HCT116 (cell line): Measurements from ENCODE around the gene ADNP2. TPM values are rescaled to one million over a fixed set of nuclear protein-coding genes. Genes with fewer than 3 reads are reported as not detected.

Source experiments
- ATAC-seq: fragments of 200-7000 bp; cut with Tn5 transposase; 2 replicates; pipeline ENCODE4 v1.9.1; 2020; ENCODE audit warnings: mild to moderate bottlenecking, moderate library complexity
- BruUV-seq: library from RNA; stranded (reverse); fragments of 400-500 nt; replicated peaks from 2 replicates; lab custom pipeline; 2021; lab: Mats Ljungman, UMichigan
- CTCF ChIA-PET: fragments of 300-600 bp; sonication (Branson Sonifier 250); formaldehyde crosslinking; loops from one replicate; lab custom pipeline; 2021; ENCODE audit warnings: antibody characterized with exemption; lab: Charles Lee
- POLR2A ChIA-PET: fragments of 300-600, 350-600 bp; sonication (Branson Sonifier 250); formaldehyde crosslinking; loops from one replicate; lab custom pipeline; 2021; ENCODE audit warnings: antibody characterized with exemption; lab: Charles Lee
- RAD21 ChIA-PET, 2 experiments: fragments of 300-600 bp; sonication (Branson Sonifier 250); formaldehyde crosslinking; loops; one replicate each; lab custom pipeline; 2023; ENCODE audit warnings: low total read pairs in 2 of 2; ENCODE audit not compliant: uncharacterized antibody in 2 of 2, unreplicated experiment in 2 of 2, low non-redundant PET in 1 of 2; lab: Charles Lee
- DNase-seq: peaks from one replicate; pipeline ENCODE4 v3.0.0-alpha.2; 2010; ENCODE audit warnings: low read depth, low spot score
- H2AFZ ChIP-seq: fragments of 200-600 bp; shearing (Covaris generic), sonication (generic); 2 replicates; pipeline ENCODE4 v1.6.1; 2017; ENCODE audit warnings: low read depth, mixed run types, mixed read lengths, antibody characterized with exemption, low read length; ENCODE audit not compliant: poor library complexity, severe bottlenecking
- H3K27ac ChIP-seq: 2 replicates; pipeline ENCODE4 v1.5.1; 2012; ENCODE audit warnings: low read depth, low read length
- H3K27me3 ChIP-seq: fragments of 200-600 bp; sonication (generic); 2 replicates; pipeline ENCODE4 v1.6.1; 2016; ENCODE audit warnings: mixed run types, low read length, mixed read lengths; ENCODE audit not compliant: insufficient read depth
- H3K36me3 ChIP-seq, 2 experiments: fragments of 200-500 bp in 1 of 2; fragments of 200-600 bp in 1 of 2; sonication (Bioruptor generic) in 1 of 2; sonication (generic) in 1 of 2; 2 replicates each; pipeline versions ENCODE4 v1.5.1 to v1.6.1; 2014 to 2016; ENCODE audit warnings: low read length in 2 of 2, inconsistent platforms in 1 of 2, mixed read lengths in 1 of 2, mixed run types in 1 of 2; ENCODE audit not compliant: insufficient read depth in 2 of 2, control insufficient read depth in 1 of 2
- H3K4me1 ChIP-seq, 2 experiments: fragments of 200-600 bp in 1 of 2; sonication (generic) in 1 of 2; 2 replicates each; pipeline versions ENCODE4 v1.5.1 to v1.6.1; 2012 to 2017; ENCODE audit warnings: low read length in 2 of 2, inconsistent platforms in 1 of 2, mild to moderate bottlenecking in 1 of 2, mixed read lengths in 1 of 2, mixed run types in 1 of 2, moderate library complexity in 1 of 2; ENCODE audit not compliant: insufficient read depth in 2 of 2, control insufficient read depth in 1 of 2
- H3K4me2 ChIP-seq: fragments of 200-600 bp; sonication (generic); 2 replicates; pipeline ENCODE4 v1.6.1; 2017; ENCODE audit warnings: mixed run types, low read length, mixed read lengths
- H3K4me3 ChIP-seq, 2 experiments: fragments of 200-600 bp in 1 of 2; sonication (generic) in 1 of 2; replicated peaks in 1 of 2; 2 replicates each; pipeline ENCODE4 v1.5.1; 2011 to 2016; ENCODE audit warnings: low read length in 2 of 2, control low read depth in 1 of 2, low read depth in 1 of 2, mild to moderate bottlenecking in 1 of 2, mixed read lengths in 1 of 2, mixed run types in 1 of 2
- H3K79me2 ChIP-seq: fragments of 200-600 bp; sonication (generic); 2 replicates; pipeline ENCODE4 v1.6.1; 2017; ENCODE audit warnings: mild to moderate bottlenecking, mixed run types, low read length, moderate library complexity, mixed read lengths; ENCODE audit not compliant: insufficient read depth
- H3K9ac ChIP-seq: fragments of 200-600 bp; sonication (generic); 2 replicates; pipeline ENCODE4 v1.6.1; 2016; ENCODE audit warnings: low read length, mixed read lengths
- H3K9me2 ChIP-seq: fragments of 200-600 bp; sonication (generic), shearing (Covaris generic); 2 replicates; pipeline ENCODE4 v1.6.1; 2017; ENCODE audit warnings: mixed run types, mild to moderate bottlenecking, moderate library complexity; ENCODE audit not compliant: insufficient read depth
- H3K9me3 ChIP-seq, 2 experiments: fragments of 200-500 bp in 1 of 2; fragments of 200-600 bp in 1 of 2; sonication (Bioruptor generic) in 1 of 2; sonication (generic) in 1 of 2; 2 replicates each; pipeline ENCODE4 v1.6.1; 2014 to 2017; ENCODE audit warnings: low read length in 2 of 2, mixed read lengths in 2 of 2, inconsistent platforms in 1 of 2, low read depth in 1 of 2, mild to moderate bottlenecking in 1 of 2, mixed run types in 1 of 2, moderate library complexity in 1 of 2; ENCODE audit not compliant: control insufficient read depth in 1 of 2, insufficient read depth in 1 of 2
- H4K20me1 ChIP-seq: fragments of 200-600 bp; sonication (generic), shearing (Covaris generic); 2 replicates; pipeline ENCODE4 v1.6.1; 2017; ENCODE audit warnings: mixed run types, mild to moderate bottlenecking, moderate library complexity; ENCODE audit not compliant: insufficient read depth
- ATF3 ChIP-seq: IDR thresholded peaks from 2 replicates; pipeline ENCODE4 v1.6.1; 2012
- CBX3 ChIP-seq: IDR thresholded peaks from 2 replicates; pipeline ENCODE4 v1.6.1; 2012; ENCODE audit warnings: low read depth
- EGR1 ChIP-seq: IDR thresholded peaks from 2 replicates; pipeline ENCODE4 v1.6.1; 2012; ENCODE audit warnings: low read depth
- EZH2 ChIP-seq: fragments of 200-600 bp; sonication (generic); IDR thresholded peaks from 2 replicates; pipeline ENCODE4 v1.6.1; 2017; ENCODE audit warnings: antibody characterized with exemption, mixed run types
- EZH2phosphoT487 ChIP-seq: fragments of 200-600 bp; IDR thresholded peaks from 2 replicates; pipeline ENCODE4 v1.6.1; 2018; ENCODE audit warnings: antibody characterized with exemption, borderline replicate concordance
- JUND ChIP-seq: IDR thresholded peaks from 2 replicates; pipeline ENCODE4 v1.6.1; 2012
- MAX ChIP-seq: IDR thresholded peaks from 2 replicates; pipeline ENCODE4 v1.6.1; 2012
- POLR2A ChIP-seq: IDR thresholded peaks from 2 replicates; pipeline ENCODE4 v1.7.0; 2011; ENCODE audit warnings: borderline replicate concordance; ENCODE audit not compliant: insufficient read depth, insufficient read length; ENCODE audit errors: extremely low read depth
- POLR2AphosphoS5 ChIP-seq: IDR thresholded peaks from 2 replicates; pipeline ENCODE4 v1.6.1; 2011; ENCODE audit warnings: mild to moderate bottlenecking, low read depth, low read length, moderate library complexity
- RAD21 ChIP-seq: IDR thresholded peaks from 2 replicates; pipeline ENCODE4 v1.6.1; 2012; ENCODE audit warnings: low read depth, mild to moderate bottlenecking
- REST ChIP-seq: IDR thresholded peaks from 2 replicates; pipeline ENCODE4 v1.6.1; 2012; ENCODE audit warnings: low read depth
- TCF7L2 ChIP-seq: IDR thresholded peaks from 2 replicates; pipeline ENCODE4 v1.7.0; 2011; ENCODE audit warnings: borderline replicate concordance, inconsistent platforms; ENCODE audit not compliant: insufficient read depth, insufficient read length; ENCODE audit errors: extremely low read depth
- YY1 ChIP-seq: IDR thresholded peaks from 2 replicates; pipeline ENCODE4 v1.6.1; 2011; ENCODE audit warnings: low read length, low read depth, moderate library complexity, mild to moderate bottlenecking; ENCODE audit not compliant: insufficient replicate concordance; ENCODE audit errors: extremely low read depth
- ZBTB33 ChIP-seq: IDR thresholded peaks from 2 replicates; pipeline ENCODE4 v1.6.1; 2011; ENCODE audit warnings: mild to moderate bottlenecking, low read length, moderate library complexity; ENCODE audit not compliant: insufficient replicate concordance; ENCODE audit errors: extremely low read depth
- ZFX ChIP-seq: fragments of 450-650 bp; IDR thresholded peaks from 2 replicates; pipeline ENCODE4 v1.6.1; 2017
- intact Hi-C: fragments of 100-400 bp; cut with micrococcal nuclease; formaldehyde crosslinking; loops from 2 replicates; pipeline ENCODE4 v1.10.0; 2022
- total RNA-seq: library from RNA; stranded (reverse); gene quantifications from one replicate; pipeline ENCODE4 v1.2.1, GENCODE V29; 2021; ENCODE audit not compliant: unreplicated experiment

ADNP2 gene
- total RNA-seq, 1 experiment from 2014 or later = 45.4 TPM

GRCh38 chr18:80075940-80076339 is 33.1 kb upstream of the ADNP2 start:
- Histone ChIP-seq H3K4me2 (no peak overlapping the region), H3K9me3 (no peaks in the 10 kb centered on the region), H3K36me3 (no peaks in the 10 kb centered on the region), H3K27ac (no peak overlapping the region), H3K27me3 (no peaks in the 10 kb centered on the region), H3K79me2 (no peaks in the 10 kb centered on the region), H3K4me3 (no peak overlapping the region), H3K4me1 (no peaks in the 10 kb centered on the region), H2AFZ (no peak overlapping the region), H3K9me2 (no peaks in the 10 kb centered on the region), H3K9ac (no peak overlapping the region), H4K20me1 (no peaks in the 10 kb centered on the region)
- no TSS peak for BruUV-seq
- DNase-seq (no peak), ATAC-seq (no peak)
- TF ChIP-seq CBX3 = no peak
- no peak for TF ChIP-seq MAX
- no peak for TF ChIP-seq TCF7L2
- no peak for TF ChIP-seq ZFX
- no peak for TF ChIP-seq EGR1
- no peak for TF ChIP-seq ZBTB33
- TF ChIP-seq POLR2A = no peak
- no peak for TF ChIP-seq EZH2phosphoT487
- ChIA-PET POLR2A (no interaction called here), CTCF (no interaction called here), RAD21 (no interaction called here)
- intact Hi-C loops = no loop called here

GRCh38 chr18:80076379-80076778 is 32.7 kb upstream of the ADNP2 start:
- ATAC-seq = no peak
- BruUV-seq = no TSS peak
- H3K9me2 ChIP-seq = no peaks in the 10 kb centered on the region
- H3K36me3 ChIP-seq = no peaks in the 10 kb centered on the region
- no peak for DNase-seq
- H3K4me2 ChIP-seq = no peak overlapping the region
- no peak overlapping the region for H2AFZ ChIP-seq
- H4K20me1 ChIP-seq = no peaks in the 10 kb centered on the region
- H3K4me3 ChIP-seq = no peak overlapping the region
- no peak overlapping the region for H3K9ac ChIP-seq
- H3K27ac ChIP-seq = no peak overlapping the region
- ChIA-PET CTCF (no interaction called here), POLR2A (no interaction called here), RAD21 (no interaction called here)
- no peaks in the 10 kb centered on the region for H3K27me3 ChIP-seq
- H3K9me3 ChIP-seq = no peaks in the 10 kb centered on the region
- H3K4me1 ChIP-seq = no peaks in the 10 kb centered on the region
- no peaks in the 10 kb centered on the region for H3K79me2 ChIP-seq
- intact Hi-C loops = no loop called here
- TF ChIP-seq EGR1 (no peak), ATF3 (no peak), POLR2A (no peak), TCF7L2 (no peak), RAD21 (no peak), JUND (no peak), EZH2 (no peak), POLR2AphosphoS5 (no peak), EZH2phosphoT487 (no peak), REST (no peak), YY1 (no peak)
